ENCODE results near the gene MYOG.

Gene MYOG

DNA sequence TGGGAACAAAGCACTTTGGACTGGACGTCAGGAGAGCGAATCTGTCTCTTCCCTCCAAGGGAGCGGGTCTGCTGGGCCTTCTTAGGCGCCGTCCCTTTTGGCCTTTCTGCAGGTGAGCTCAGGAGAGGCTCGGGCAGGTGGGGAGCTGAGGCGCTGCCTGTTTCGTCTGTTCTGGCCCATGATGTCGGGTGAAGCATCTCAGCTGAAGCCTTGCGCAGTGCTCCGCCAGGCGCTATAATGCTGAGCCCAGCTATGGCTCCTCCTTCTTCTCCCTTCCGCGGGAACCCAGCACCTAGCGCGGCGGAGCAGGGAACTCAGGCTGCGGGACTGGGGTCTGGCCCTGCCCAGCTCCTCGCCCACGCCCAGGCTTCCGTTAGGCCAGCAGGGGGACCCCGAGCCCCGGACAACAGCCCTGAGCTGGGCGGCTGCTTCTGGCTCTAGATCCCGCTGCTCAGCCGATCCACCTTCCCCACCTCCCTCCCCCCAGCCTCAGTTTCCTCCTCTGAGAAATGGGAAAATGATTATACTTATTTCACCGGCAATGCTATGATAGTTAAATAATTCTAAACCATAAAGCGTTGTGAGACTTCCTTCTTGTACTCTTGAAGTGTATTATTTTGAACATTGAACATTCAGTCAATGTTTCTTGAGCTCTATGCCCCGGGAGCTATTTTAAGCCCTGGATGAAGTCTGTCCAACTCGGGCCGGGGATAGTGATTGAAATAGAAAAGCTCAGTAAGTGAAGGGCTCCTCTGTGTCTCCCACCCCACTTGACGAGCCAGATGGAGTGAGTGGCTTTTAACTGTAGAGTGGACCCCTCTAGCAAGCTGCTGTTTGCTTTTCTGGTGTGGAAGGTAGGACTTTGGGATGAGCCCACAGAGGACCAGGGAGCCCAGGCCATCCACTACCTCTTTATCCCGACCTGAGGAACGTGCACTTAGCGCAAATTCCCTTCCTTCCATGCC lies 32.1 kb upstream of the MYOG start:
- no peak for DNase-seq

DNA sequence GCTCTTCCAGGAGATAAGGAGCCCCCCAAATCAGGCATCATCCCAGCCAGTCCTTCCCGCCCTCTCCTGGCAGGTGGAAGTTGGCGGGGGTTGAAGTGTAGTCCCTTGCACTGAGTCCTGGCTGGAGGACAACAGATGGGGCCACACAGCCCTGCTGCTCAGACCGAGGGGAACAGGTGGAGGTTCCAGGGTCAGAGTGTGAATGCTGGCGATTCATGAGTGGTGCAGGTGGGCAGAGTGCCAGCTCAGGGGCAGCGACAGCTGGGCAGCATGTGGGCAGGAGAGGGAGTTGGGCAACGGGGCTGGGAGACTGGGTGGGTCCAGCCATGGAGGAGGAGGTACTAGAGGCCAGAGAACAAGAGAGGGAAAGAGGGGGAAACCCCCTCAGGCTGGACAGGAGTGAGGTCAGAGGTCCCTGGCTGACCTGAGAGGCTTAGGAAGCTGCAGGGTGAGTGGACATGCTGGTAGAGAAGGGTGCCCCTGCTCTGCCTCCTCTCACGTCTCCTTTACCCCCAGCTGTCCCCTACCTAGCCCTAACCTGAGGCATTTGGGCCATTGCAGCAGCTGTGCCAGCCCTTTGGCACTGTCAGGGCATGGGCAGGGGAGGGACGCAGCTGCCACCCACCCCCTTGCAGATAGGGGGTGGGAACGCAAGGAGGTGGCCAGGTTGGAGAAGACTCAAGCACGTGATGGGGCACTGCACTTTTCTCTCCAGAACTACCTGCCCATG lies 30.4 kb upstream of the MYOG start:
- no peak for DNase-seq

DNA sequence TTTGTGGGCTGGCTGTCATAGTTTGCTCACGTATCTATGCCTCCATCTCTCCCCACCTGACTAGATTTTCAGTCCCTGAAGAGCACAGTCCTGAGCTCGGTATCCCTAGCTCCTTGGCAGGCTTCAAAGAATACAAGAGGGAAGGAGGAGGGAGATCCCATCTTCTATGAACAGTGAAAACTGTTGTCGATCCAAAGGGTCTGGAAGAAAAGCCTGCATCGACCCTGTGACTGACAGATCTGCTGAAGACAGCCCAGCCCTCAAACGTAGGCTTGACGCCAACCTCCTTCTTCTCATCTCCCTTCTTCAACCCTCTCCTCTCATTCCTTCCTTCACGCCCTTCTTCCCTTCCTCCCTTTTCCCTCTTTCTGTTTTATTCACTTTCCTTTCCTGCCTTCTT lies 28.4 kb upstream of the MYOG start:
- no peak for DNase-seq

GRCh38 chr1:203113308-203113707 lies 27.5 kb upstream of the MYOG start:
- no peak for DNase-seq

- no peak for DNase-seq
Measured at GRCh38 chr1:203112475-203112874, 26.7 kb upstream of the MYOG start.

- no peak for DNase-seq
Measured at GRCh38 chr1:203104789-203105390, 19.1 kb upstream of the MYOG start.

- no peak for DNase-seq
Measured at GRCh38 chr1:203103829-203104495, 18.1 kb upstream of the MYOG start.

DNA sequence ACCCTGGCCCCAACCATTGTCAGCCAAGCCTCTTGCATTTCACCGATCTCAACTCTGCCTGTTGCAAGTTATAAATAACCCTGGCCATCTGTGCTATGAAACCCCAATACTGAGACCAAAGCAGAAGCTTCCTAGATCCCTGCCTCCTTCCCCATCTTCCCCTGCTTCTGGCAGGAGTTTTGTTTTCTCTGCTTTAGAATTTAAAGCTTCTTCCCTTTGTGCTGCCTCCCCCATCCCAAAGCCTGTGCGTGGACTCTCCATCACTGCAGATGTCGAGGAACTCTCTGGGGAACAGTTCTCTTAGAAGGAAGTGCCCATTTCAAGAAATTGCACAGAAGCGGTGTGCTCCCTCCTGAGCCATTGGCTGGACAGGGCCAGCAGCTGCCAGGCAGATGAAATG lies 17.4 kb upstream of the MYOG start:
- no peak for DNase-seq

DNA sequence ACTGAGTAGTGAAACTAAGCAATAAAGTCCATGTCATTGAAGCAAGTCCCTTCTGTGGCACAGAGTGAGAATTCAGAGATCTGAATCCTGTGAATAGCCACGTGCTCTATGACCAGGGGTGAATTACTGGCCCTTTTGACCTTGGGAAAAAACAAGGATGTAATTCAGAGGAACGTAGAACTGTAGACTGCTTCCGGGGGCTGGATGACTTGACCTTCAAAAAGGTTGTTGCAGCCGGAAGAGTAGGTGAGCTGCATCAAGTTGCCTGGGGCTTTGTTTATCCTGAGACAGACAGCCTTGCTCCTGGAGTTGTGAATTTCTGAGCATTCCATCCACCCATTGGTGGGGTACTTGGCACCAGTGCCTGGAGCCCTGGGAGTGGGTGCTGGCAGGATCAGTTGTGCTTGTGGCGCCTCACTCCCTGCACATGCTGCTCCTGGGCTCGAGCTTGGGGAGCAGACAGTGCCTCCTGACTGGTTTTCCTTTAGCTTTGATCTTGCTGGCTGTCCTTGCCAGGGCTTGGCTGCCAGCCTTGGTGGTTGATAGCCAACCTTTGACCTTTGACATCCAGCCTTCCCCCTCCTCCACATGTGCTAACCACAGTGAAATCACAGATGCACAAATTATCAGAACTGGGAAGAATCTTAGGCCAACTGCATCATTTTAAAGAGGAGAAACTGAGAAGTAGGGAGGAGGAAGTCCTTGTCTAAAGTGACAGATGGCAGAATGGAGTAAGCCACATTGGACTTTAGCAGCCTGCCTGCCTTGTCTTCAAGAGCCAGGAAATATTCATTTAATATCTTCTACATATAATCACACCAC lies 16.2 kb upstream of the MYOG start:
- no peak for DNase-seq

DNA sequence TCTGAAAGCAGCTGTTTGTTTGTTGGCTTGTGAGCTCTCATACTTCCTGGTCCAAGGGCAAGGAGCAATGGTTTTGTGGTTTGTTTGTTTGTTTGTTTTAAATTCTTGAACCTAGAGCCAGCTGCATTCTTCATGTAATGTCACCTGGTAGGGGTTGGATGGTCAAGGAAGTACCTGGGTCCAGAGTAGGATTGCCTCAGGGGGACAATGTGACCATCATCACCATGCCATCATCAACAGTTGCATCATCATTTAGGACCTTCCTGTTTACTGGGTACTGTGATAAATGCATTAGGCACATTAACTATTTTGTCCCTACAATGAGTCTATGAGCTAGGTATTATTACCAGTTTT lies 14.7 kb upstream of the MYOG start:
- no peak for DNase-seq

GRCh38 chr1:203099805-203100515 lies 14.1 kb upstream of the MYOG start:
- no peak for DNase-seq

DNA sequence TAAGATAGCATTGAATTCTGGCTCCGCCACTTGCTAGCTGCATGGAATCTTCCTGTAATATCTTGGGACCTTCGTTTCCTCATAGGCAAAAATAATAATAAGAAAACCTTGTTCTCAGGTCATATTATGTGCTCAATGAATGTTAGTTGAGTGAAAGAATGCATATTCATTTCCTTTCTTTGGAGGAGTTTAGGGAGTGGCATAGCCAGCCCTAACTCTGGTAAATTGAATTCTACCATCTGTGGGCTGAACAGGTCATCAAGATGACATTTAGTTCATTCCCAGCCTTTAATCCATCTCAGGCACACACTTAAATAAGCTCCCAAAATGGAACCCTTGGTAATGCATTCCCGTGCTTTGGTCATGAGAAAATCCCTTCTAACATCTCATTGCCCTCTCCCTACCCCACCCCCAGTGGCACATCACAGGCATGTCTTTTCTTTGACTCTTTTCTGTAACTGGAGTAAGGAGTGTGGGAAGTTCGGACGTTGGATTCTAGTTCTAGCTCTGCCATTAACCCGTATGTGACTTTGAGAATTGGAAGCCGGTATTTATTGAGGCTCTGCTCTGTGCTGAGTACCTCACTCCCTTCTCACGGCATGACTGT lies 13.2 kb upstream of the MYOG start:
- DNase-seq = no peak

- no peak for DNase-seq
Measured at GRCh38 chr1:203098445-203098844, 12.6 kb upstream of the MYOG start.

DNA sequence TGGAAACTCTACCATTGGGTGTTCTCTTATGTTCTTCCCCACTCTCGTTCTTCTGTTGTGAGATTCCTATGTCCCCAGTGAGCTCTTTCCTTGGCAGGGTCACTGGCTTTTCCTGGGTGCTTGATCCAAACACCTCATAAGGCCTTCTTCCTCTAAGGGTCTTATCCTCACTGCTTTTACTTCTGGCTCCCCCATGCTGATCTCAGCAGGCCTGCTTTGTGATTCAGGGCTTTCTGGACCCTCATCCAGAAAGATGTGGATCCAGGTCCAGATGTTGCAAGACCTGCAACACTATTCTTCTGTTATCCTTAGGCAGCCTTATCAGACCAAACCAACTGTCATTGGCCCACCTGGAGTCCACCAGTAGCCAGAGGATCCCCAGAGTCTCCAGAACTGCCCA lies 11.2 kb upstream of the MYOG start:
- no peak for DNase-seq

DNA sequence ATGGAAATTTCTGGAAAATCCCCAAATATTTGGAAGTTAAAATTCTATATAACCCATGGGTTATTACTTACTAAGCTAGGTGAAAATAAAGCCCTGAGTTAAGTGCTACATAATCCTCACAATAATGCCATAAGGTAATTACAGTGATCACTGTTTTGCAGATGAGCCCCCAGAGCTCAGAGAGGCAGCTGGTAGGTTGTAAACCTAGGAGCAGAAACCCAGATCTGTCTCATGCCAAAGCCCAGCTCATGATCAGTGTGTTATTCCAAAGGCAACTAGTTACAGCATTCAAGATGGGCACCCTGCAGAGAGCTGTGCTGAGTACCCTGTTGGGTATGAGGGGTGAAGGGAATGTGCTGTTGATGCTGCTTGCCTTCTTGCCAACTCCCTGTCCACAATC lies 10.8 kb upstream of the MYOG start:
- DNase-seq = no peak

GRCh38 chr1:203095061-203095690 lies 9.4 kb upstream of the MYOG start:
- no peak for DNase-seq

DNA sequence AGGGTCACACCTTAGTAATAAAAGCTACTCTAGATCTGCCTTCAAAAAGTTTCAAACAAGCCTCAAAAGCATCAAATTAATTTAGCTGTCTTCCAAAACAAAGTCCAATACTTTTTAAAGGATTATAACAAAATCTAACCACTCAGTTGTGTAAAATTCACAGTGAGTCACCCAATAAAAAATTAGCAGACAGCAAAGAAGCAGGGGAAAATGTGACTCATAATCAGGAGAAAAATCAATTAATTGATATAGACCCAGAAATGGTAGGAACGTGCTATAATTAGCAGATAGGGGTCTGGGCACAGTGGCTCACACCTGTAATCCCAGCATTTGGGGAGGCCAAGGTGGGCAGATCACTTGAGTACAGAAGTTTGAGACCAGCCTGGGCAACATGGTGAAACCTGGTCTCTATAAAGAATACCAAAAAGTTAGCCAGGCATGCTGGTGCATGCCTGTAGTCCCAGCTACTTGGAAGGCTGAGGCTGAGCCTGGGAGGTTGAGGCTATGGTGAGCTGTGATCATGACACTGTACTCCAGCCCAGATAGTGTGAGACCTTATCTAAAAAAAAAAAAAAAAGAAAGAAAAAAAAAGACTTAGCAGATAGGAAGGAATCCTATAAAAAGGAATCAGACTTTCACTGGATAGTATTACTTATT lies 8.1 kb upstream of the MYOG start:
- DNase-seq = no peak

GRCh38 chr1:203091761-203092330 lies 6.0 kb upstream of the MYOG start:
- no peak for DNase-seq

DNA sequence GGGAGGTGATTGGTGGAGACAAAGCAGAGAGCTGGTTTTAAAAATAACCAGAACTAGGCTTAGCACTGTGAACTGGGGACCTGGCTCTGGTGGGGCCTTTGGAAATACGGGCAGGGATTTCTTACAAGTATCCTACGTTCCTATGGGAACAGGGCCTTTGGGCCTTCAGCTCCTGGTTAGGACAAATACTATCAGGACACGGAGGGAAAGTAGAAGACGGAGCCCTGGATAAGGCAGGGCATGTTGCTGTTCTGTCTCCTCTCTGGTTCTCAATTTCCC lies 5.3 kb upstream of the MYOG start:
- no peak for DNase-seq
